Epithelial cell of umbilical artery (primary cell): ENCODE results near the gene BEX1. TPM values are rescaled to one million over a fixed set of nuclear protein-coding genes. Genes with fewer than 3 reads are reported as not detected.

Experiments
- total RNA-seq: library from RNA; depleted of rRNA; stranded (reverse); fragments of >200 nt; gene quantifications from 2 replicates; pipeline ENCODE4 v1.2.3, GENCODE V29; 2014

The BEX1 gene
- total RNA-seq: 0.32 TPM in 1 of 2 replicates, not detected in the other

DNA sequence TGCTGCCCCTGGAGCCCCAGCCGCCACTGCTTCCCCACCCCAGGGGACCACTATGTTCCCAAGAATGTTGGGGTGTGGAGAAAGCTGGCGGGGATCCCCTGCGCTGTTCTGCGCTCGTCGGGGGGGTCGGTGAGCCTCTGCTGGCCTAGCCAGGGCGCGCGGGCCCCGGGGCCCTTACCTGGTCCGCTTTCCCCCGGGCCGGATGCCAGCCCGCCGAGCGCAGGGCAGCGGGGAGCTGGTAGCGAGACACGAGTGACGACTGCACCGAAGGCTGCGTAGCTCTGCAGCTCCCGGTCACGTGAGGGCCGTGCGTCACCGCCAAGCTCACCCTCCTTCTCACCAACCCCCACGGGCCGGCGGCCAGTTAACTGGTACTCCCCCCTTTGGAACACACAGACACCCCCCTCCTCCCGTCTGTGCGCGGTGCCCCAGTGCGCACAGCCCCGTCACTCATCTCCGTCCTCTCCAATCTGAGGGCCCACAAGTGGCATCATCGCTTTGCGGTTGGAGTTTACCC is at the start of gene BEX1:
BEX1 (minus strand) TSS at position 254 of the 517 bp plus-strand sequence. CDS start 897 bp downstream, outside the sequence.

DNA sequence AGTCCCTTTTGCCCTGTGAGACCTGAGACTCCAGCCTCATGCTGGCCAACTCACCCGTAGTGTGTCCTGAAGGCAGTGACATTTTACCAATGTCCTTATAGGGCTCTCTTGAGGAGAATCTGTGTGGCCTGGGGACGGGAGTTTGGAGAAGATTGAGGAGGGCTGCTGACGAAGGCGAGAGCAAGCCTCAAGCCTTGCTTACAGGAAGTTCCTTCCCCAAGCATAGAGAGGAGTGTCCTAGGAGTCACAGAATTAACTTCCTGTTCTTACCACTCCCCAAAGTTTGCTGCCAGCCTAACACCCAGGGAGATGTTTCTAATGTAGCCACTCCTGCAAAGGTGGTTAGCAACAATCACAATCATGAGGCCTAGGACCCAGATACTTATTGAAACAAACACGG is 29.0 kb upstream of the BEX1 start, which contains the start of gene NXF3:
NXF3 (minus strand) TSS at position 202 of the 400 bp plus-strand sequence; CDS start at position 82, 120 bp downstream.

Other genes with a start within 250 kb of the BEX1 start
- gene RAB40AL, start 126.9 kb downstream of the BEX1 start, total RNA-seq: 0.32 and 0.61 TPM in 2 replicates
- gene NXF3, start 29.0 kb upstream of the BEX1 start, total RNA-seq: not detected in 2 replicates
- gene BEX4, start 150.9 kb upstream of the BEX1 start, total RNA-seq: 29.9 and 33.4 TPM in 2 replicates
- 102 and 106 TPM in 2 replicates for gene TCEAL8, start 191.0 kb upstream of the BEX1 start, total RNA-seq
- gene TCEAL5, start 212.6 kb upstream of the BEX1 start, total RNA-seq: not detected in 2 replicates
- 1.5 TPM in 1 of 2 replicates, not detected in the other for gene BEX2, start 246.8 kb upstream of the BEX1 start, total RNA-seq